HUES48 (cell line): ENCODE results near the gene IDI1.

Source experiments
- H3K27ac ChIP-seq: one replicate; pipeline ENCODE4 v1.7.0; 2013; ENCODE audit warnings: low read depth, low read length, inconsistent platforms
- H3K27me3 ChIP-seq: 2 replicates; pipeline ENCODE4 v1.6.1; 2013; ENCODE audit warnings: mild to moderate bottlenecking, low read length; ENCODE audit not compliant: control insufficient read depth, insufficient read depth
- H3K36me3 ChIP-seq: 2 replicates; pipeline ENCODE4 v1.6.1; 2013; ENCODE audit warnings: low read length; ENCODE audit not compliant: control insufficient read depth, insufficient read depth
- H3K4me1 ChIP-seq: 2 replicates; pipeline ENCODE4 v1.6.1; 2013; ENCODE audit warnings: mild to moderate bottlenecking, low read length; ENCODE audit not compliant: control insufficient read depth, insufficient read depth
- H3K4me3 ChIP-seq: 2 replicates; pipeline ENCODE4 v1.5.1; 2013; ENCODE audit warnings: mild to moderate bottlenecking, low read depth, low read length
- H3K9ac ChIP-seq: 2 replicates; pipeline ENCODE4 v1.6.1; 2013; ENCODE audit warnings: mild to moderate bottlenecking, low read depth, low read length, moderate library complexity
- H3K9me3 ChIP-seq: 2 replicates; pipeline ENCODE4 v1.6.1; 2013; ENCODE audit warnings: low read length; ENCODE audit not compliant: control insufficient read depth, insufficient read depth

Gene IDI1

DNA sequence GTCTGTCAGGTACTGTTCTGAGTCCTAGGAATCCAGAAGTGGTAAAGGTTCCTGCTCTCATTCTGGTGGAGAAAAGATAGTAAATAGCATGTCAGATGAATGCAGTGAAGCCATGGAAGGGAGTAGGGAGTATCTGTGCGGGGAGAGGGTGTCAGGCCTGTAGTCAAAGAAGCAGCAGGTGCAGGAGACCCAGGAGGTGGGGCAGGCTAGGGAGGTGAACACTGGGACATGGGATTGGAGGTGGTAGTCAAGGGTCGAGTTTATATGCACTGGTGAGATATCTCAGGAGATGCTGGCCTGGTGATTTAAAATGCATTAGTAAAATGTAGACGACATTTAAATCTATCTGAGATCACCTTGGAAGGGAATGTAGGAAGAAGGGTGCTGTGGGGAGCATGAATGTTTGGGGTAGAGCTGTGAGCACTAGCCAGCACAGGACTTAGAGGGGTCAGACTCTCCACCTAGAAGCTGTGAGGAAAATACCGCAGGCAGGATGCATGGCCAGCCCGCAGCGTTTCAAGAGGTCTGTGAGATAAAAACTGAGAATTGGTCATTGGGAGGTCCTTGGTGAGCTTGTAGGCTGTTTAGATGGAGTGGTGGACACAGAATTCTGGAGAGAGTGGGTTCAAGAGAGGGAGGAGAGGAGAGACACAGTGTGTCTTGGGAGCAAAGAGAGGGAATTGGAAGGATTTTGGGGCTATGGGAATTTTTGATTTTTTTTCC, 53.9 kb downstream of the IDI1 start:
- H3K27me3 ChIP-seq = no peaks in the 10 kb centered on the region
- H3K9me3 ChIP-seq = no peaks in the 10 kb centered on the region
- H3K4me1 ChIP-seq = no peaks in the 10 kb centered on the region
- H3K9ac ChIP-seq = no peak overlapping the region
- H3K36me3 ChIP-seq = peaks cover 86% of the 10 kb centered on the region
- no peak overlapping the region for H3K27ac ChIP-seq
- H3K4me3 ChIP-seq = no peak overlapping the region

DNA sequence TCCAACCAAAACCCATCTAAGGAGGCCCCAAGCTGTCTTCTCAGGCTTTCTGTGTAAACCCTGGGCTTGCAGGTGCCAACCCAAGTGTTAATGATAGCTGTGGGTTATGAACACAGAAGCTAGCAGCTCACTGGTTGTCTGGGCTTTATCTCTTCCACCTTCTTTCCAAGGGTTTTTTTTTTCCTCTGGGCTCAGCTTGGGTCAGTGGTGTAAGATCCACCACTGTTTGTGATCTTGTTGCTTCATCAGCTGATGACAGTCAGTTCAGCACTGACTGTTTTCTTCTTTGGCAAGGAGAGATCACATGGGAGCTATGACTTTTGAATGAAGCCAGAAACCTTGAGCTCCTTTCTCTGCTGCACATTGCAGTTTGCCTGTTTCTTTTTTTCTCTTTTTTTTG, 56.0 kb downstream of the IDI1 start:
- Histone ChIP-seq H3K9me3 (no peaks in the 10 kb centered on the region), H3K4me3 (no peak overlapping the region), H3K36me3 (peaks cover 67% of the 10 kb centered on the region), H3K27me3 (no peaks in the 10 kb centered on the region), H3K27ac (no peak overlapping the region), H3K4me1 (peaks cover 3% of the 10 kb centered on the region; the same call in 1 of the 2 replicates), H3K9ac (no peak overlapping the region)

DNA sequence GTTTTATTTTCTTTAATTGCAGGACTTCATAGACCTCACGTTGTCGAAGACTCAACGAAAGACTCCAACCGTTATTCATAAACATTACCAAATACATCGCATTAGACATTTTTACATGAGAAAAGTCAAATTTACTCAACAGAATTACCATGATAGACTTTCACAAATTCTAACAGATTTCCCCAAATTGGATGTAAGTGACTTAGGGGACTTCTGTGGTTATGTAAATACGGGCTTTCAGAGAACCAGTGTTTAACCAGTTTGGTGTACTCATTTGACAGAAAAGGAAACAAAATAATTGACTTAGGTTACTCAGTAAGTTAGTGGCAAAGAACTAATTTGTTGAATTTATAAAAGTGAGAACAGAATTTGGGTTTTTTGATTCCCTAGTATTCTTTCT, 56.5 kb downstream of the IDI1 start:
- Histone ChIP-seq H3K4me3 (no peak overlapping the region), H3K36me3 (peaks cover 63% of the 10 kb centered on the region), H3K9me3 (no peaks in the 10 kb centered on the region), H3K4me1 (peaks cover 4% of the 10 kb centered on the region), H3K27me3 (no peaks in the 10 kb centered on the region), H3K9ac (no peak overlapping the region), H3K27ac (no peak overlapping the region)

DNA sequence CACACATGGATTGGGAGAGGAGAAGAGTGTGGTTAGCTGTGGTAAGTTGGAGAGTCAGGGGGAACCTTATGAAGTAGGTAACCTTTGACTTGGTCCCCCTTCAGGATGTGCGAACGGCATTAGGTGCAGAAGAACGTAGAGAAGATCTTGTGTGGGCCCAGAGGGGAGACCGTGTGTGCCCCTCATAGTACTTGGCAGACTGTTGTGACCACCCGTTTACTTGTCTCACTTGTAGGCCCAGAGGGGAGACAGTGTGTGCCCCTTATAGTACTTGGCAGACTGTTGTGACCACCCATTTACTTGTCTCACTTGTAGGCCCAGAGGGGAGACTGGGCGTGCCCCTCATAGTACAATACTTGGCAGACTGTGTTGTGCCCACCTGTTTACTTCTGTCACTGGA, 58.1 kb downstream of the IDI1 start:
- no peaks in the 10 kb centered on the region for H3K27me3 ChIP-seq
- no peak overlapping the region for H3K27ac ChIP-seq
- H3K9ac ChIP-seq = no peak overlapping the region
- H3K36me3 ChIP-seq = peaks cover 46% of the 10 kb centered on the region
- peaks cover 10% of the 10 kb centered on the region for H3K4me1 ChIP-seq
- no peak overlapping the region for H3K4me3 ChIP-seq
- no peaks in the 10 kb centered on the region for H3K9me3 ChIP-seq
